Measurements from ENCODE around the gene HRH1. TPM values are rescaled to one million over a fixed set of nuclear protein-coding genes. Genes with fewer than 3 reads are reported as not detected.
"Not testable (repeated sequence)": the region's sequence is repeated elsewhere in the genome, so short reads cannot be mapped to it uniquely, and the experiment has no call there.

Gene HRH1
- total RNA-seq, 2 donors from 2014 or later: 7.9 to 13.8 TPM

DNA sequence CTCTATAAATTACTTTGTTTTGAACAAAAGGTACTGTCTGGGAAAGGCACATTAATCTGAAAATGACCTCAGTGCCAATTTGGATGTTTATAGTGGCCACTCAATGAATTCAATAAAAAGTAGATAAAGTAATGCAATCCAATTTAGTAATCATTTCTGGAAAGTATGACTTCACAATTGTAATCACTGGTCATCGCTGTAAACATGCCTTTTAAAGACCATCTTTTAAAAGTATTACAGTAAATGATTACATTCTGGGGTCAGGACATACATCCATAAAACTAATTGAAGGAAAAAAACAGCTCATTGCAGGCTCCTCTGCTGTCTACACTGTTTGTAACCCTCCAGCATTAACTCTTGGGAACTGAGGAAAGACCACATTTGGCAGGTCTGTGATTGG, 43.2 kb downstream of the HRH1 start:
- DNase-seq: no peak
- intact Hi-C loops (cut with DNase I, micrococcal nuclease): no loop called here
- ATAC-seq: no peak

GRCh38 chr3:11198070-11198469, 43.8 kb downstream of the HRH1 start:
- intact Hi-C loops (cut with DNase I, micrococcal nuclease): no loop called here
- ATAC-seq: no peak
- no peak for DNase-seq

DNA sequence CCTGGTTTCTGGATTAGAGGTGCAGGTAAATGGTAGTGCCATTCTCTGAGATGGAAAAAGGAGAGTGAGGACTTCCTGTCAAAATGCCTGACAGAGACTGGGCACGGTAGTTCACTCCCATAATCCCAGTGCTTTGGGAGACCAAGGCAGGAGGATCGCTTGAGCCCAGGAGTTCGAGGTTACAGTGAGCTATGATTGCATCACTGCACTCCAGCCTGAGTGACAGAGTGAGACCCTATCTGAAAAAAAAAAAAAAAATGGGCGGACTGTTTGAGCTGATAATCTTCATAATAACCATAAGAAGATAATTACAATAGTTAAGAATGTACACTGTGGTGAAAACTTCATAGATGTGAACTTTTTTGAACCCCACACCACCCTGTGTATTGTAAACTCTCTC, 44.2 kb downstream of the HRH1 start:
- DNase-seq (no peak), ATAC-seq (no peak)
- intact Hi-C loops (cut with DNase I, micrococcal nuclease): no loop called here

GRCh38 chr3:11199902-11200845, 45.9 kb downstream of the HRH1 start:
- ATAC-seq: no peak
- intact Hi-C loops (cut with DNase I, micrococcal nuclease): no loop called here
- no peak for DNase-seq

- intact Hi-C loops (cut with DNase I, micrococcal nuclease): no loop called here
Measured at GRCh38 chr3:11201251-11202019, 47.1 kb downstream of the HRH1 start.

DNA sequence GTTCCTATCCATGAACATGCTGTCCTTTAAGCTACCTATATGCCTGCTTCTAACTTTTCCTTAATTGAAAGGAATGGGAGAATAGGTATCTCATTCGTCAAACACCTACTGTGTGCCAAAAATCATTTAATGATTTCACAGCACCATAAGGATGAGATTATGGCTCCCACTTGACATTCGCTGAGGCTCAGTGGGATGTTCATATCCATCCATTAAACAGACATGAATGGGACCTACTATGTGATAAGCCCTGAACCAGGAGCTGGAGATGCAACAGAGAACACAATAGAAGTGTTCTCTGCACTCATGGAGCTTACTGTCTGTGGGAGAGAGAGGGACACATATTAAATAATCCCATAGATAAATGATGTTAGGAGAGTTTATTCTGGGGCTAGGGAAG, 49.7 kb downstream of the HRH1 start:
- no peak for ATAC-seq

More at GRCh38 chr3:11201251-11202019, 47.1 kb downstream of the HRH1 start:
- ATAC-seq (peak; percentile 78), DNase-seq (peak in 1 of 2 donors; percentile 38)

GRCh38 chr3:11204697-11205348, 50.5 kb downstream of the HRH1 start:
- ATAC-seq (no peak), DNase-seq (no peak)
- intact Hi-C loops (cut with DNase I, micrococcal nuclease): no loop called here

More for the DNA sequence above, 49.7 kb downstream of the HRH1 start:
- DNase-seq: no peak
- intact Hi-C loops (cut with DNase I, micrococcal nuclease): no loop called here

GRCh38 chr3:11205881-11206280, 51.6 kb downstream of the HRH1 start:
- ATAC-seq; DNase-seq; intact Hi-C loops (cut with DNase I, micrococcal nuclease): not testable (repeated sequence)

- intact Hi-C loops (cut with DNase I, micrococcal nuclease): no loop called here
- ATAC-seq (no peak), DNase-seq (no peak)
Measured at GRCh38 chr3:11206316-11206715, 52.0 kb downstream of the HRH1 start.

DNA sequence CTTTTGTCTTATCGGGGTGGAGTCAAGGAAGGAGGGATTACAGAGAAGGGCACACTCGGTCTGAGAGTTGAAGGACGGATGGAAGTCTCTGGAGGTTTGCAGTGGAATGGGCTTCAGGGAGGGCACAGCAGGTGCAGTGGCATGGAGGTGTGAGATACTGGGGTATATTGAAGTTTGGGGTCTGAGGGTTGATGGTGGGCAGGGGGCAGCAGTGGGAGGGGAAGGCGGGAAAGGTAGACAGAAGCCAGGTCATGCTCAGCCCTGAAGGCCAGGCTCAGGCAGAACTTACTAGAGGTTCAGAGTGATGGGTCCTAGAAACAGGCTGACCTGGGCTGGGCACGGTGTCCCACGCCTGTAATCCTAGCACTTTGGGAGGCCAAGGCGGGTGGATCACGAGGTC, 52.7 kb downstream of the HRH1 start:
- intact Hi-C loops (cut with DNase I, micrococcal nuclease): no loop called here
- ATAC-seq: no peak
- no peak for DNase-seq

DNA sequence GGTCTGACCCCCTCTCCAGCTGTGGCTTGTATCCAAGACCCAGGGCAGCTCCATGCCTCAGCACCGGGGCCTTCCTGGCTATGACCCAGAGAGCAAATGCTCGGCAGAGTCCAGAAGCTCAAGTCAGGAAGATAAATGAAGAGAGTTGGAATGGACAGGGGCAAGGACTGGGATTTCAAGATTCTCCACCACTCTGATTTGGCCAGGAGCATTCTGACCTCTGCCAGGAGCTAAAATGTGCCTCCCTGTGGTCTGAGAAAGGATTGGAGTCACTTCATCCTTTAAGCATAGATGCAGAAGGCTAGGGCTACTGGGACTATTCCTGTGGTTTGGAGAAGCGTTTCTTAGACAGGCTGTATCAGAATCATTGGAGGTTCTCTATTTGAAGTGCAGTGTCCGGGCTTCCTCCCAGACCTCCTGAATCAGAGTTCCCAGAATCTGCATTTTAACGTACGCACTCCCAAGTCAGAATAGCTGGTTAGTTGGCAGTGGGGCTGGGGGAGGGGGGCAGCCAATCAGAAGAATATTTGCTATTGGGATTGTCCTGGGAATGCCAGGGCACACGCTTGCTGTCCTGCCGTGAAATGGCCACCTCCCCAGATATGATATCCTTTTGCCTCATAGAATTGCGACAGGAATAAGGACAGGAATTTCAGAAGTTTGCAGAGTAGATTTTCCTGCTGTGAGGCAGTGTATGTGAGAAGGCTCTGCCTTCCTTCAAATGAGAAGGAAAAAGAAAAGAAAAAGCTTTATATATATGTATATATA, 57.4 kb downstream of the HRH1 start:
- DNase-seq: no peak
- ATAC-seq: no peak
- intact Hi-C loops (cut with DNase I, micrococcal nuclease): no loop called here

DNA sequence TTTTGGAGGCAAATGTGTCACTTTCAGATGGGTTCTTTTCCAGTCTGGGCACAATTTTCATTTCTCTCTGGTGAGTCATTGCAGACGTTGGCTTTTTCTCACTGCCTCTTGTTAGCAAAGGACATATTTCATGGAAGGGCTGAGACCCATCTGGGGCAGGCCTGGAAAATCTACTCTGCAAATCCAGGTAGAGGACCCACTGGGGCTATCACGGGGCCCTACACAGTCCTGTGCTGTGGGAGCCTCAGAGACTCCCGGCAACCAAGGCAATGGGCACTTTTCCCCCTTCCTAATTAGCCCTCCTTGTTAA, 58.0 kb downstream of the HRH1 start:
- intact Hi-C loops (cut with DNase I, micrococcal nuclease): no loop called here
- DNase-seq (no peak), ATAC-seq (no peak)

DNA sequence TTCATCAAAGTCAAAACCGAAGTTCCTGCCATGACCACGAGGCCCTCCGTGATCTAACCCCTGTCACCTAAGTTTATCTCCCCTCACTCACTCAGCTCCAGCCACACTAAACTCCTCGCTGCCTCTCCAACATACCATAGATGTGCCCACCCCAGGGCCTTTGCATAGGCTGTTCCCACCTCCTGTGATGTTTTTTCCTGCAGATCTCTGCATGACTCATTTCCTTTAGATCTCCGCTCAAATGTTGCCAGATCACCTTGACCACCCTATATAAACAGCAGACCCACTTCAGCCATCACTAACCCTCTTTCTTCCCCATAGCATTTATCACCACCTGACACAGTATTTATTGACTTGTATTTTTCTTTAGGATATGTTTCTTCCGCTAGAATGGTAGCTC, 58.5 kb downstream of the HRH1 start:
- DNase-seq (no peak), ATAC-seq (no peak)
- intact Hi-C loops (cut with DNase I, micrococcal nuclease): no loop called here

GRCh38 chr3:11213810-11214450, 59.6 kb downstream of the HRH1 start:
- intact Hi-C loops (cut with DNase I, micrococcal nuclease): no loop called here
- DNase-seq (no peak), ATAC-seq (no peak)

DNA sequence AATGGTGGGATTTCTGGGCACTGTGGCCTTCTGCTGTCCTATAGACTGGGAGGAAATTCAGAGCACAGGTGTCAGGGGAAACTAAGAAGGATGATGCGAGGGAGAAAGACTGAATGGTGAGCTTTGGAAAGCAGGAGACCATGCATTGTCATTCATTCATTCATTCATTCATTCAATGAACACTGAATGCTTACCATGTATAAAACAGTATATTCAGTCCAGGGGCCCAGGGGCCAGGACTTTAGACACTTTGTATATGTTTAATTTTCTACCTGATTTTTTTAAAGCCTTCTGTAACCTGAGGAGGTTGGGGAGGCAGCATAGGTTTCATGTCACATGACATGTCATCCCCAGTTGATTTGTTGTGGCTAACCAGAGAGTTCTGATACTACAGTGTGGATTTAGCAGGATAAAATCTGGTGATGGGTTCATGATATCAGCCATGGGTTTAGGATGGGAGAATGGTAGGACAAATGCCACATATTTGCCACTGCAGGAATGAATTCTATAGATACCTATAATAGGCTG, 60.2 kb downstream of the HRH1 start:
- ATAC-seq: no peak
- intact Hi-C loops (cut with DNase I, micrococcal nuclease): no loop called here
- DNase-seq: no peak

DNA sequence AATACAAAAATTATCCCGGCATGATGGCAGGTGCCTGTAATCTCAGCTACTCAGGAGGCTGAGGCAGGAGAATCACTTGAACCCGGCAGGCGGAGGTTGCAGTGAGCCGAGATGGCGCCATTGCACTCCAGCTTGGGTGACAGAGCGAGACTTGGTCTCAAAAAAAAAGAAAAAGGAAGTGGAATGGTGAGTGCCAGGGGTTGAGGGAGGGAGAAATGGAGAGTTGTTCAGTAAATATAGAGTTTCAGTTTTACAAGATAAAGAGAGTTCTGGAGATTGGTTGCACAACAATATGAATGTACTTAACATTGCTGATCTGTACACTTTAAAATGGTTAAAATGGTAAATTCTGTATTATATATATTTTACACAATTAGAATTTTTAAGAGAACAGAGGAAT, 63.1 kb downstream of the HRH1 start:
- ATAC-seq; intact Hi-C loops (cut with DNase I, micrococcal nuclease); DNase-seq: not testable (repeated sequence)

GRCh38 chr3:11220230-11220629, 65.9 kb downstream of the HRH1 start:
- DNase-seq (no peak), ATAC-seq (no peak)
- intact Hi-C loops (cut with DNase I, micrococcal nuclease): no loop called here

DNA sequence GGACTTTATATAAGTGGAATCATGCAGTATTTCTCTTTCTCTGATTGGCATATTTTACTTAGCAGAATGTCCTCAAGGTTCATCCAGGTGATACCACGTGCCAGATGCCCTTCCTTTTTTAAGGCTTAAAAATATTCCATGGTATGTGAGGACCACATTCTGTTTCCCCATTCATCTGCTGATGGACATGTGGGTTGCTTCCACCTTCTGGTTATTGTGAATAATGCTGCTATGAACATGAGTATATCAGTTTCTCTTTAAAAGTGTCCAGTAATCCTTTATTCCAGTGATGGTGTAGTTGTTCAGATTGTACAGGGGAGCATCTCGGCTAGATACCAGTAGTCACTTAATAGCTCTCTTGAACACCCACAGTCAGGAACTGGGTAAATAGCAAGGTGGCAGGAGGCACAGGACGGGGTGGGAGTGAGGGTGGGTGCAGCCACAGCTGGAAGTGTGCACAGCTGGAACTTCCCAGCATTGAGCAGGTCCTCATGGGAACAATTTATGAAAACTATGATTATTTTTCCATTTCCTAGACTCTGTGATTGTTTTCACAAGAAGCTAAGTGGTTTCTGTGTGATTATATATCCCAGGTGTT, 67.6 kb downstream of the HRH1 start:
- DNase-seq (no peak), ATAC-seq (no peak)
- intact Hi-C loops (cut with DNase I, micrococcal nuclease): no loop called here

Measured in left colon (tissue), 2 donors.